Measurements from ENCODE around the gene STK38. TPM values are rescaled to one million over a fixed set of nuclear protein-coding genes. Genes with fewer than 3 reads are reported as not detected.

The STK38 gene
- total and polyA plus RNA-seq, 2 of the 13 experiments (the other 11 are each of a cell fraction or from before 2014, with no cell fraction given), result 10.3 to 20.7 TPM

DNA sequence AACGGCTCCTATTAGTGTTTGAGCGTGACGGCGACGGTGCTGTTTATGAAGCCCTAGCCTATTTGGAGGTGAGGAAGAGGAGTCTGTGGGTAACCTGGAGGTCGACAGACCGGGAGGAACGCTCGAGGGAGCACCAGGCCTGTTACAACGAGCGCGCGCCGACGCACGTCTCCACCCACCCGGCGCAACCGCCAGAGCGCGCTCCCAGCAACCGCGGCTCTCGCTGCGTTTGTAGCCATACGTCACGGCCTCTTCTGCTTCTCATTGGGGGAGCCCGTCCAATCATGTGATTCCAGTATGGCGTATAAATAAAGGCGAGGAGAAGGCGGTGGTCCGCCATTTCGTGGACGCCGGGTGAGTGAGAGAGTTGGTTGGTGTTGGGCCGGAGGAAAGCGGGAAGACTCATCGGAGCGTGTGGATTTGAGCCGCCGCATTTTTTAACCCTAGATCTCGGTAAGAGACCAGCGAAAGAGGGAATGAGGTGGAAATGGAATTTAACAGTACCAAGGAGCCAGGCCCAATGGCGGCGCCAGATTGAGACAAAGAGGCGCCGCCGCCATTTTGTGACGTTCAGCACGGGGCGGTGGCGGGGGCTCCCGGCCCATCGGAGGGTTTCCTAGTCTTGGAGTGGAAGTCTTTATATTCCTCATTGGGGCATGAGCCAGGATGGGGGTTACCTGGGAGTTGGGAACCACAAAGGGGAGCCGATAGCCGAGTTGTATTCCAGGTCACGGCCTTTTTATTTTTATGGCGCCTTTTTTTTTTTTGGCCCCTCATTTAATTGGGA, 46.9 kb upstream of the STK38 start, which contains the start of gene SRSF3 (continued):
- TF ChIP-seq, protein P1, sequence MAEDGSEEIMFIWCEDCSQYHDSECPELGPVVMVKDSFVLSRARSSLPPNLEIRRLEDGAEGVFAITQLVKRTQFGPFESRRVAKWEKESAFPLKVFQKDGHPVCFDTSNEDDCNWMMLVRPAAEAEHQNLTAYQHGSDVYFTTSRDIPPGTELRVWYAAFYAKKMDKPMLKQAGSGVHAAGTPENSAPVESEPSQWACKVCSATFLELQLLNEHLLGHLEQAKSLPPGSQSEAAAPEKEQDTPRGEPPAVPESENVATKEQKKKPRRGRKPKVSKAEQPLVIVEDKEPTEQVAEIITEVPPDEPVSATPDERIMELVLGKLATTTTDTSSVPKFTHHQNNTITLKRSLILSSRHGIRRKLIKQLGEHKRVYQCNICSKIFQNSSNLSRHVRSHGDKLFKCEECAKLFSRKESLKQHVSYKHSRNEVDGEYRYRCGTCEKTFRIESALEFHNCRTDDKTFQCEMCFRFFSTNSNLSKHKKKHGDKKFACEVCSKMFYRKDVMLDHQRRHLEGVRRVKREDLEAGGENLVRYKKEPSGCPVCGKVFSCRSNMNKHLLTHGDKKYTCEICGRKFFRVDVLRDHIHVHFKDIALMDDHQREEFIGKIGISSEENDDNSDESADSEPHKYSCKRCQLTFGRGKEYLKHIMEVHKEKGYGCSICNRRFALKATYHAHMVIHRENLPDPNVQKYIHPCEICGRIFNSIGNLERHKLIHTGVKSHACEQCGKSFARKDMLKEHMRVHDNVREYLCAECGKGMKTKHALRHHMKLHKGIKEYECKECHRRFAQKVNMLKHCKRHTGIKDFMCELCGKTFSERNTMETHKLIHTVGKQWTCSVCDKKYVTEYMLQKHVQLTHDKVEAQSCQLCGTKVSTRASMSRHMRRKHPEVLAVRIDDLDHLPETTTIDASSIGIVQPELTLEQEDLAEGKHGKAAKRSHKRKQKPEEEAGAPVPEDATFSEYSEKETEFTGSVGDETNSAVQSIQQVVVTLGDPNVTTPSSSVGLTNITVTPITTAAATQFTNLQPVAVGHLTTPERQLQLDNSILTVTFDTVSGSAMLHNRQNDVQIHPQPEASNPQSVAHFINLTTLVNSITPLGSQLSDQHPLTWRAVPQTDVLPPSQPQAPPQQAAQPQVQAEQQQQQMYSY (CRISPR knock-in tag; IDR thresholded peaks at IDR 0.05), result peak; percentile 45; the same call in 1 of the 2 replicates
- TF ChIP-seq ZNF703 (CRISPR knock-in tag; IDR thresholded peaks at IDR 0.05; ENCODE audit: borderline replicate concordance) (no peak; the same call in 1 of the 2 replicates), DMAP1 (CRISPR knock-in tag; IDR thresholded peaks at IDR 0.05) (peak; percentile 96), KDM1A (CRISPR knock-in tag; IDR thresholded peaks at IDR 0.05) (no peak), ZNF326 (CRISPR knock-in tag; IDR thresholded peaks at IDR 0.05; ENCODE audit: borderline replicate concordance) (no peak), ZNF20 (CRISPR knock-in tag; IDR thresholded peaks at IDR 0.05) (no peak), MEF2D (CRISPR knock-in tag; IDR thresholded peaks at IDR 0.05) (peak; percentile 91), PHF8 (CRISPR knock-in tag; IDR thresholded peaks at IDR 0.05) (peak; percentile 94), BCL6 (CRISPR knock-in tag; IDR thresholded peaks at IDR 0.05) (peak; percentile 45; the same call in 1 of the 2 replicates), SMARCE1 (IDR thresholded peaks at IDR 0.05; ENCODE audit: borderline replicate concordance) (no peak), ZNF142 (CRISPR knock-in tag; IDR thresholded peaks at IDR 0.05) (no peak), HOMEZ (CRISPR knock-in tag; IDR thresholded peaks at IDR 0.05; ENCODE audit: low read depth) (no peak; the same call in 1 of the 2 replicates), ARID4A (CRISPR knock-in tag; IDR thresholded peaks at IDR 0.05; ENCODE audit: borderline replicate concordance) (peak; percentile 82; the same call in 1 of the 2 replicates)
